ENCODE results near the gene HTR5A. TPM values are rescaled to one million over a fixed set of nuclear protein-coding genes. Genes with fewer than 3 reads are reported as not detected.
A peak's percentile ranks its signal among the peaks of the same experiment; 100 is the strongest.

Gene HTR5A
- total and polyA plus RNA-seq, 5 donors: not detected

DNA sequence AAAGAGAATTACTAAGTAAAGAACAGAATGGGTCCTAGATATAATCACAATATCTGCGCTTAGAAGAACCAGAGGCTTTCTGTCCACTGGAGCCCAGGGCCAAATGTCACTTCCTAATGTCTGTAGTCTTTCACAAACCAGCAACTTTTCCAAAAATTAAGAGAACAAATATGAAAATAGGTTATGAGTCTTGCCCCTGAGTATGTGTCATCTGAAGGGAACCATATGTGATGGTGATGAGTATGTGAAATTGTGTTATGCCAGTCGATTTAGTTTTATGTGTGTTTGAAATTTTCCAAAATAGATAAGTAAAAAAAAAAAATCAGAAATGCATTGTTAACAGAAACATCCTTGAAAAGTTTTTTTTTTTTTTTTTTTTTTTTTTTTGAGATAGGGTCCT lies 15.4 kb upstream of the HTR5A start:
- no peak for DNase-seq
- intact Hi-C loops (cut with DNase I): no loop called here
- 69% methylated on average over 2 of the region's 2 CpGs for WGBS
- no peak for ATAC-seq
- Histone ChIP-seq H3K9me3 (ENCODE audit: control insufficient read depth, low read length) (no peaks in the 10 kb centered on the region), H3K4me1 (ENCODE audit: control insufficient read depth, insufficient read depth, low read length) (no peaks in the 10 kb centered on the region), H3K4me3 (ENCODE audit: low read length) (no peak overlapping the region), H3K27ac (ENCODE audit: low read length) (no peak overlapping the region), H3K27me3 (ENCODE audit: control insufficient read depth, insufficient read depth) (no peaks in the 10 kb centered on the region)

DNA sequence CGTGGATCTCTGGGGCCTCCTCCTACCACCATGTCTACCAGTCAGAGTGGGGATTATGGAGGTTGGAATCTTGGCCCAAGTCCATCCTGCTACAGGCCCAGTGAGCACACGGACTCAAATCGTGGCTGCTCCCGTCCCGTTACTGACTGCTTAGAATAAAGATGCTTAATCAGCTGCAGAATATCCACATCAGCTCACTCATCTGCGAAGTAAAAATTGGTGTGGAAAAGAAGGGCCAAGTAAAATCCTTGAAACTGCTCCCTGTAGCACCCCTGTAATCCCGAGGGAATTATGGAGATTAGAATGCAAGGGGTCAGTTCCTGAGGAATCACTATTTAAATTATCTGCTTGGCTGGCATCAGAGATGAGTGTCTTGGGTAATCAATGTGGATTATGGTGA lies 13.0 kb upstream of the HTR5A start:
- H3K27me3 ChIP-seq (ENCODE audit: control insufficient read depth, insufficient read depth): no peaks in the 10 kb centered on the region
- intact Hi-C loops (cut with DNase I): no loop called here
- H3K4me3 ChIP-seq (ENCODE audit: low read length): no peak overlapping the region
- ATAC-seq: no peak
- no peak for DNase-seq
- no peaks in the 10 kb centered on the region for H3K4me1 ChIP-seq (ENCODE audit: control insufficient read depth, insufficient read depth, low read length)
- no peak overlapping the region for H3K27ac ChIP-seq (ENCODE audit: low read length)
- no peaks in the 10 kb centered on the region for H3K9me3 ChIP-seq (ENCODE audit: control insufficient read depth, low read length)
- 69% methylated on average over 7 of the region's 7 CpGs for WGBS

DNA sequence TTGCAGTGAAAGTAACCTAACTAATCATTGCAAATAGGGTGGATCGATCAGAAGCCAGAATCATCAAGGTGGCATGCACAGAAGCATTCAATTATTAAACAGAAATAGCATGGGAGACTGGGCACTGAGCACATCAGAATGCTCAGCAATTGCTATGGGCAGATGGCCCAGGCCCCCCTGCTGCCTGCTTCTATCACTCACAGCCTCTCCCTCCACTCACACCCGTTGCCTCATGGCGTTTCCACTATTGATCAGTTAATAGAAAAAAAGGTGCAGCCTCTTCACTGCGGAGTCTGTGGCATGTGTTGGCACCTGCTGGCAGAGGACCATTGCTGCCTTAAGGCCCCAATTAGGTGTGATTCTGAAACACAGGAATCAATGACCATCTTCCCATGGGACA lies 11.2 kb upstream of the HTR5A start:
- intact Hi-C loops (cut with DNase I): no loop called here
- no peak for DNase-seq
- WGBS: 71% methylated on average over 4 of the region's 4 CpGs
- Histone ChIP-seq H3K27ac (ENCODE audit: low read length) (no peak overlapping the region), H3K4me3 (ENCODE audit: low read length) (no peak overlapping the region), H3K9me3 (ENCODE audit: control insufficient read depth, low read length) (no peaks in the 10 kb centered on the region), H3K27me3 (ENCODE audit: control insufficient read depth, insufficient read depth) (no peaks in the 10 kb centered on the region), H3K4me1 (ENCODE audit: control insufficient read depth, insufficient read depth, low read length) (no peaks in the 10 kb centered on the region)
- ATAC-seq: no peak

DNA sequence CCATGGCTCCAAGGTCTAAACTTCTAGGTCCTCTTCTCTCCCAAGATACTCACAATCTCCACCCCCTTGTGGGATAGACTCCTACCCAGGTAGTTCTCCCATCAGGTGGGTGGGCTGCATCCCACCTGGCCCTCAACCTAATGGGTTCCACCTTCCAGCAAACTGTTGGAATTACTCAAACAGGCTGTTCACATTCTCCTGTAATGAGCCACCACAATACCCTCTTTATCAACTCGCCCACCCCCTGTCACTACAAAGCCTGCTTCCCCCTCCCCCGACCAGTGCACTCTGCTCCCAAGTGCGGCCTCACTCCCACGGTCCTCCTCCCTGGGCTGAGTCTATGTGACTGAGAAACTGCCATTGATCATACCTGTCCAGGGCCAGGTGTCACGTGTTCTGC lies 10.4 kb upstream of the HTR5A start:
- no peaks in the 10 kb centered on the region for H3K27me3 ChIP-seq (ENCODE audit: control insufficient read depth, insufficient read depth)
- no peaks in the 10 kb centered on the region for H3K4me1 ChIP-seq (ENCODE audit: control insufficient read depth, insufficient read depth, low read length)
- intact Hi-C loops (cut with DNase I): no loop called here
- DNase-seq (no peak), ATAC-seq (no peak)
- H3K27ac ChIP-seq (ENCODE audit: low read length): no peak overlapping the region
- H3K9me3 ChIP-seq (ENCODE audit: control insufficient read depth, low read length): no peaks in the 10 kb centered on the region
- 57% methylated on average over 5 of the region's 5 CpGs for WGBS
- no peak overlapping the region for H3K4me3 ChIP-seq (ENCODE audit: low read length)

DNA sequence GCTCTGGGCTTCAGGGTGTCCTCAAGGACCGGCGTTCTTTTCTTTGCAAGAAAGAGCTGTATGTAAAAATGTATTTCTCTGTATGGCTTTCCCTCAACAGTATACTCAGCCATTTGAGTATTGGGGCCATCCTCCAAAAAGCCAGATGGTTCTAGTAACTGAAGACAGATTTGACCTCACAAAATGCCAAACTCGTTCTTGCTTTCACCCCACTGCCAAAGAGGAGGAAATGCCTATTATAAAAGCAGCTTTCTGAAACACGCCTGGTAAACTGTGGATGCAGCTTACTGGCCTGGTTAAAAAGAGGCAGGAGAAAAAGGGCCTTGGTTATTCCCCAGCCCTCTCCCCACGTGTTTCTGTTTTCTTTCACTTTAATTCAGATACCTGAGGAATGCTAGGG lies 7.7 kb upstream of the HTR5A start:
- H3K9me3 ChIP-seq (ENCODE audit: control insufficient read depth, low read length): no peaks in the 10 kb centered on the region
- no peak overlapping the region for H3K27ac ChIP-seq (ENCODE audit: low read length)
- WGBS: 35% methylated on average over 5 of the region's 5 CpGs
- no peak overlapping the region for H3K4me3 ChIP-seq (ENCODE audit: low read length)
- DNase-seq (no peak), ATAC-seq (no peak)
- no peaks in the 10 kb centered on the region for H3K4me1 ChIP-seq (ENCODE audit: control insufficient read depth, insufficient read depth, low read length)
- H3K27me3 ChIP-seq (ENCODE audit: control insufficient read depth, insufficient read depth): no peaks in the 10 kb centered on the region
- intact Hi-C loops (cut with DNase I): no loop called here

DNA sequence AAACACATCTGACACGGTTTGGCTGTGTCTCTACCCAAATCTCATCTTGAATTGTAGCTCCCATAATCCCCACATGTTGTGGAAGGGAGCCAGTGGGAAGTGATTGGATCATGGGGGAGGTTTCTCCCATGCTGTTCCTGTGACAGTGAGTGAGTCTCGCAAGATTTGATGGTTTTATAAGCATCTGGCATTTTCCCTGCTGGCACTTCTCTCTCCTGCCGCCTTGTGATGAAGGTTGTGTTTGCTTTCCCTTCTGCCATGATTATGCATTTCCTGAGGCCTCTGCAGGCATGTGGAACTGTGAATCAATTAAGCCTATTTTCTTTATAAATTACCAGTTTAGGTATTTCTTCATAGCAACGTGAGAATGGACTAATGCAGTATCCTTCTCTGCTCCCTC lies 5.9 kb upstream of the HTR5A start:
- H3K27me3 ChIP-seq (ENCODE audit: control insufficient read depth, insufficient read depth): no peaks in the 10 kb centered on the region
- H3K4me3 ChIP-seq (ENCODE audit: low read length): no peak overlapping the region
- no peaks in the 10 kb centered on the region for H3K9me3 ChIP-seq (ENCODE audit: control insufficient read depth, low read length)
- ATAC-seq (no peak), DNase-seq (no peak)
- intact Hi-C loops (cut with DNase I): no loop called here
- H3K27ac ChIP-seq (ENCODE audit: low read length): no peak overlapping the region
- WGBS: 62% methylated on average over 4 of the region's 4 CpGs
- H3K4me1 ChIP-seq (ENCODE audit: control insufficient read depth, insufficient read depth, low read length): no peaks in the 10 kb centered on the region

DNA sequence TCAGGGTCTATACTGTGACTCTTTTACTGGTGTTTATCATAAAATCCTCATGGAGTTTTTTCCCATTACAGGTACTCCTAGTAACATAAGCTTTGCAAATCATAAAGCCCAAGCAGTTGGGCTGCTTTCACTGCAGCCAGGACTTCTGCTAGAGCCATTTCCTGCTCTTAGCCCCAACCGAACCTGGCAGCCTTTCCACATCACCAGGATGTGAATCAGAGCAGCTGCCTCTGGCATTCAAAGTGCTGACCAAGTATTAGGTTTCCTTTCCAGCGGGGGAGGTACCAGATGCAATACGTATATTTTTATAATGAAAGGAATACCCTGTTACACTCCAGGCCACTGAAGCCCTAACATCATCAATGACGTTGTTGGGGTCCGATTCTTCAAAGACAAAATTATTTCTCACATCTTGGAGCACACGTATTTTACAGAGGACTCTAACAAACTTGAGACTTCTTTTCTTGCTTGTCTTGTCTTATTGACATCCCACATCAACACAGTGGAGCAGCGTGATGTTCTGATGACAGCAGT lies 3.6 kb upstream of the HTR5A start:
- intact Hi-C loops (cut with DNase I): no loop called here
- Histone ChIP-seq H3K27ac (ENCODE audit: low read length) (no peak overlapping the region), H3K4me3 (ENCODE audit: low read length) (no peak overlapping the region), H3K9me3 (ENCODE audit: control insufficient read depth, low read length) (no peaks in the 10 kb centered on the region), H3K4me1 (ENCODE audit: control insufficient read depth, insufficient read depth, low read length) (no peaks in the 10 kb centered on the region), H3K27me3 (ENCODE audit: control insufficient read depth, insufficient read depth) (no peaks in the 10 kb centered on the region)
- ATAC-seq (no peak), DNase-seq (no peak)
- WGBS: 44% methylated on average over 7 of the region's 7 CpGs

DNA sequence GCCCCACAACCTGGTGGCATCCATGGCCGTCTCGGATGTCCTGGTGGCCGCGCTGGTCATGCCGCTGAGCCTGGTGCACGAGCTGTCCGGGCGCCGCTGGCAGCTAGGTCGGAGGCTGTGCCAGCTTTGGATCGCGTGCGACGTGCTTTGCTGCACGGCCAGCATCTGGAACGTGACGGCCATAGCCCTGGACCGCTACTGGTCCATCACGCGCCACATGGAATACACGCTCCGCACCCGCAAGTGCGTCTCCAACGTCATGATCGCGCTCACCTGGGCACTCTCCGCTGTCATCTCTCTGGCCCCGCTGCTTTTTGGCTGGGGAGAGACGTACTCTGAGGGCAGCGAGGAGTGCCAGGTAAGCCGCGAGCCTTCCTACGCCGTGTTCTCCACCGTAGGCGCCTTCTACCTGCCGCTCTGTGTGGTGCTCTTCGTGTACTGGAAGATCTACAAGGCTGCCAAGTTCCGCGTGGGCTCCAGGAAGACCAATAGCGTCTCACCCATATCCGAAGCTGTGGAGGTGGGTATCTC lies 1.1 kb downstream of the HTR5A start:
- no peak overlapping the region for H3K27ac ChIP-seq (ENCODE audit: low read length)
- intact Hi-C loops (cut with DNase I): no loop called here
- H3K4me3 ChIP-seq (ENCODE audit: low read length): no peak overlapping the region
- no peaks in the 10 kb centered on the region for H3K9me3 ChIP-seq (ENCODE audit: control insufficient read depth, low read length)
- peak in 1 of 3 donors; percentile 37 for DNase-seq
- H3K27me3 ChIP-seq (ENCODE audit: control insufficient read depth, insufficient read depth): no peaks in the 10 kb centered on the region
- no peak for ATAC-seq
- no peaks in the 10 kb centered on the region for H3K4me1 ChIP-seq (ENCODE audit: control insufficient read depth, insufficient read depth, low read length)
- 57% methylated on average over 43 of the region's 43 CpGs for WGBS

DNA sequence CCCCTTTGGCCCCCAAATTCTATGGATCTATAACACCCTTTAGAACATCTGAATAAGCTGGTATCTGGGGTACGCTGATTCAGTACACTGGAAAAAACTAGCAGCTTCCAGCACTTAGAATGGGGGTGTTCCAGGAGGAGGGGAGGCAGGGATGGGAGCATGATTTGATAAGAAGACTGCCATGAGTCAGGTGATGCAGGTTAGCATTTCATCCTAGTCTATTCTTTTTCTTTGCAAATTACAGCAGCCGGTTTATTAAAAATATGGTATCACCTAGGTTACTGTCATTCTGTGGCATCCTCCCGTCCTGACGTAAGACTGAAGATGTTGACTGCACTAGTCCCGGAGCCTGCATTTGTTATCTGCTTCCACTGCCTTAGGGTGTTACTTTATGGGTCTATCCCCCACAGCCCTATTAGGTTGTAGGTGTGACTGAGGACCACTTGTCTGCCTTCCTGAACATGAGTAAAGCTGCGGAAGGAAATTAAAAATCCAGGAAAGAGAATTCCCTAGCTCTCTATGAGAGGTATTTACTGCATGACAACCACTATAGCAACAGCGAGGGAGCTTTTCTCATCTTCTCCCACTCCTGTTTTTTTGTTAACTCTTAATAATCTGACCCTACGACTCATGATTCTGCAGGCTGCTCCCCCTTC lies 1.9 kb downstream of the HTR5A start:
- DNase-seq (no peak), ATAC-seq (no peak)
- Histone ChIP-seq H3K9me3 (ENCODE audit: control insufficient read depth, low read length) (no peaks in the 10 kb centered on the region), H3K4me1 (ENCODE audit: control insufficient read depth, insufficient read depth, low read length) (no peaks in the 10 kb centered on the region), H3K27me3 (ENCODE audit: control insufficient read depth, insufficient read depth) (no peaks in the 10 kb centered on the region), H3K4me3 (ENCODE audit: low read length) (no peak overlapping the region), H3K27ac (ENCODE audit: low read length) (no peak overlapping the region)
- intact Hi-C loops (cut with DNase I): no loop called here
- 78% methylated on average over 8 of the region's 8 CpGs for WGBS

DNA sequence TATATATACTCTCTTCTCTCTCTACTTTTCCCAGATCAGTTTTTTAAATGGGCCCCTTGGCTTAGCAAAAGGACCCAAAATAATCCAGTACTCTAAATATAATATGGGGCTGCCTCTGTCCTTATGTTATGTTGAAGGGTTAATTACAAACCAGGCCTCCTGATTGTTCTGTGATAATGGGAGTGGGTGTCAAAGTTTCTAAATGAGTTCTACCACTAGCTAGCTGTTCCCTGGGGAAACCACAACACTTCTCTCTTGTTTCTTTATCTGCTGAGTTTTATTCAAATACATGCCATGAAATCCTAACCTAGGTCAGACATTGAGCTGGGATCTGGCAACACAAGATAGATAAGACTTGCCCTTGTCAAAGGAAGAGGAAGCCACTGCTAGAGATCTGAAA lies 3.8 kb downstream of the HTR5A start:
- Histone ChIP-seq H3K4me3 (ENCODE audit: low read length) (no peak overlapping the region), H3K27me3 (ENCODE audit: control insufficient read depth, insufficient read depth) (no peaks in the 10 kb centered on the region), H3K4me1 (ENCODE audit: control insufficient read depth, insufficient read depth, low read length) (no peaks in the 10 kb centered on the region), H3K27ac (ENCODE audit: low read length) (no peak overlapping the region), H3K9me3 (ENCODE audit: control insufficient read depth, low read length) (no peaks in the 10 kb centered on the region)
- DNase-seq (no peak), ATAC-seq (no peak)
- intact Hi-C loops (cut with DNase I): no loop called here

DNA sequence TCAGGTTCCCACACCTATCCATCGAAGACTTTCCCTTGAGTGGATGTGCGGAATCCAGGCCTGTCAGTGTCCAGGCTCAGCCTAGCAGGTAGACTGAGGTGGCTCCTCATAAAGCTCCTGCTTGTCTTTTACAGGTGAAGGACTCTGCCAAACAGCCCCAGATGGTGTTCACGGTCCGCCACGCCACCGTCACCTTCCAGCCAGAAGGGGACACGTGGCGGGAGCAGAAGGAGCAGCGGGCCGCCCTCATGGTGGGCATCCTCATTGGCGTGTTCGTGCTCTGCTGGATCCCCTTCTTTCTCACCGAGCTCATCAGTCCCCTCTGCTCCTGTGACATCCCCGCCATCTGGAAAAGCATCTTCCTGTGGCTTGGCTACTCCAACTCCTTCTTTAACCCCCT lies 13.9 kb downstream of the HTR5A start:
- ATAC-seq (no peak), DNase-seq (no peak)
- no peak overlapping the region for H3K4me3 ChIP-seq (ENCODE audit: low read length)
- H3K9me3 ChIP-seq (ENCODE audit: control insufficient read depth, low read length): no peaks in the 10 kb centered on the region
- intact Hi-C loops (cut with DNase I): no loop called here
- no peaks in the 10 kb centered on the region for H3K4me1 ChIP-seq (ENCODE audit: control insufficient read depth, insufficient read depth, low read length)
- WGBS: 86% methylated on average over 14 of the region's 14 CpGs
- no peaks in the 10 kb centered on the region for H3K27me3 ChIP-seq (ENCODE audit: control insufficient read depth, insufficient read depth)
- no peak overlapping the region for H3K27ac ChIP-seq (ENCODE audit: low read length)

DNA sequence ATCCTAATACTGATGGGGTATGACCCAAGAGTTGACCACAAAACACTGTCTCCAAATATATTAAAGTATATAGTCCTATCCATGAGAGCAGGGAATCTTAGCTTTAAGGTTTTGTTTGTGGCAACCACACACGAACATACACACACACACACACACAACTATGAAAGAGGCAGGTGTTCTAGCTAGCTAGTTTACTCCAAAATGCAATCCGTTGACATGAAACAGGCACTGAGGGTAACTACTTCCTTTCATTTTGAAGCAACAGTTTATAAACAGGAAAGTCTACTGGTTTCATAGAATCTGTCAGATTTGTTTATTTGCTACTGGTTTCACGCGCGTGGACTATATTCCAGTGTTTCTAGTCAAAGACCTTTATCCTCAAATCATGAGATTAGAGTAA lies 14.8 kb downstream of the HTR5A start:
- no peak for DNase-seq
- intact Hi-C loops (cut with DNase I): no loop called here
- Histone ChIP-seq H3K9me3 (ENCODE audit: control insufficient read depth, low read length) (no peaks in the 10 kb centered on the region), H3K4me3 (ENCODE audit: low read length) (no peak overlapping the region), H3K27ac (ENCODE audit: low read length) (no peak overlapping the region), H3K4me1 (ENCODE audit: control insufficient read depth, insufficient read depth, low read length) (no peaks in the 10 kb centered on the region), H3K27me3 (ENCODE audit: control insufficient read depth, insufficient read depth) (no peaks in the 10 kb centered on the region)
- 74% methylated on average over 5 of the region's 5 CpGs for WGBS
- no peak for ATAC-seq
